H1 (cell line): ENCODE measurements around the gene DIAPH2. TPM values are rescaled to one million over a fixed set of nuclear protein-coding genes. Genes with fewer than 3 reads are reported as not detected.

Experiments used
- CTCF ChIA-PET: fragments of 300-600 bp; sonication (Branson Sonifier 250); formaldehyde crosslinking; loops from one replicate; lab custom pipeline; 2021; ENCODE audit not compliant: partially characterized antibody; lab: Charles Lee
- POLR2A ChIA-PET: fragments of 300-600 bp; sonication (Branson Sonifier 250); formaldehyde crosslinking; loops from one replicate; lab custom pipeline; 2021; ENCODE audit warnings: inconsistent platforms; ENCODE audit not compliant: partially characterized antibody; lab: Charles Lee
- DNase-seq, 2 experiments: peaks; one replicate each; pipeline versions ENCODE4 v3.0.0 to v3.0.0-alpha.2; 2010 to 2022; ENCODE audit warnings: low spot score in 2 of 2, low read depth in 1 of 2, mixed read lengths in 1 of 2
- FAIRE-seq: peaks from 2 replicates; lab custom pipeline; 2011; peaks lifted over from hg19 to GRCh38; lab: Jason Lieb, UNC
- H2AFZ ChIP-seq: 2 replicates; pipeline ENCODE4 v1.8.1; 2012; ENCODE audit warnings: low read length, inconsistent platforms
- H2AK5ac ChIP-seq: 2 replicates; pipeline ENCODE4 v1.6.1; 2013; ENCODE audit warnings: low read depth, low read length
- H2BK120ac ChIP-seq: replicated peaks from 2 replicates; pipeline ENCODE3; 2013; ENCODE audit warnings: low read depth, low read length, inconsistent platforms
- H2BK12ac ChIP-seq: 2 replicates; pipeline ENCODE4 v1.6.1; 2013; ENCODE audit warnings: low read depth, low read length
- H2BK15ac ChIP-seq: 2 replicates; pipeline ENCODE4 v1.6.1; 2013; ENCODE audit warnings: low read length
- H2BK20ac ChIP-seq: 2 replicates; pipeline ENCODE4 v1.6.1; 2013; ENCODE audit warnings: low read length
- H2BK5ac ChIP-seq: 2 replicates; pipeline ENCODE4 v1.6.1; 2013; ENCODE audit warnings: low read depth, low read length
- H3K14ac ChIP-seq: 2 replicates; pipeline ENCODE4 v1.6.1; 2013; ENCODE audit warnings: inconsistent platforms; ENCODE audit not compliant: insufficient read length
- H3K18ac ChIP-seq: 2 replicates; pipeline ENCODE4 v1.6.1; 2013; ENCODE audit warnings: low read length; ENCODE audit errors: extremely low read depth
- H3K23ac ChIP-seq: 2 replicates; pipeline ENCODE4 v1.6.1; 2013; ENCODE audit warnings: inconsistent platforms; ENCODE audit not compliant: insufficient read length
- H3K23me2 ChIP-seq: 2 replicates; pipeline ENCODE4 v1.6.1; 2013; ENCODE audit warnings: low read depth, low read length
- H3K27ac ChIP-seq: 2 replicates; pipeline ENCODE4 v1.6.1; 2011; ENCODE audit warnings: low read depth, low read length, inconsistent platforms
- H3K27me3 ChIP-seq, 4 experiments: replicated peaks in 1 of 4; 1 replicate in 1 of 4; 2 replicates in 3 of 4; pipeline versions ENCODE4 v1.6.1 to v1.8.1; 2011 to 2013; ENCODE audit warnings: low read length in 3 of 4, mild to moderate bottlenecking in 3 of 4, inconsistent platforms in 2 of 4, mixed read lengths in 2 of 4, moderate library complexity in 1 of 4; ENCODE audit not compliant: control insufficient read depth in 3 of 4, insufficient read depth in 3 of 4; ENCODE audit errors: extremely low read depth in 1 of 4
- H3K36me3 ChIP-seq, 4 experiments: 2 replicates each; pipeline versions ENCODE4 v1.6.1 to v1.8.1; 2011 to 2013; ENCODE audit warnings: mild to moderate bottlenecking in 4 of 4, low read length in 3 of 4, moderate library complexity in 2 of 4, control low read depth in 1 of 4, inconsistent platforms in 1 of 4; ENCODE audit not compliant: insufficient read depth in 4 of 4, control insufficient read depth in 2 of 4
- H3K4ac ChIP-seq: replicated peaks from 2 replicates; pipeline ENCODE3; 2013; ENCODE audit warnings: low read length, low read depth, mixed read lengths, inconsistent platforms; ENCODE audit not compliant: insufficient read length
- H3K4me1 ChIP-seq, 4 experiments: replicated peaks in 1 of 4; 1 replicate in 1 of 4; 2 replicates in 3 of 4; pipeline versions ENCODE4 v1.6.1 to v1.8.1; 2011 to 2013; ENCODE audit warnings: low read length in 3 of 4, inconsistent platforms in 2 of 4, mixed read lengths in 1 of 4; ENCODE audit not compliant: insufficient read depth in 4 of 4, control insufficient read depth in 3 of 4
- H3K4me2 ChIP-seq, 2 experiments: 2 replicates each; pipeline versions ENCODE4 v1.6.1 to v1.8.1; 2011 to 2013; ENCODE audit warnings: low read depth in 2 of 2, low read length in 2 of 2, control low read depth in 1 of 2, inconsistent platforms in 1 of 2, mild to moderate bottlenecking in 1 of 2; ENCODE audit not compliant: insufficient read depth in 1 of 2
- H3K4me3 ChIP-seq, 4 experiments: fragments of 200-600, 300-600 bp in 1 of 4; sonication (generic), shearing (Covaris generic), sonication (Bioruptor Twin) in 1 of 4; 2 replicates each; pipeline versions ENCODE4 v1.5.1 to v1.8.1; 2011 to 2016; ENCODE audit warnings: low read length in 4 of 4, low read depth in 3 of 4, control low read depth in 2 of 4, inconsistent platforms in 2 of 4, mild to moderate bottlenecking in 2 of 4, mixed read lengths in 1 of 4, moderate library complexity in 1 of 4; ENCODE audit not compliant: insufficient read depth in 2 of 4; ENCODE audit errors: extremely low read depth in 1 of 4
- H3K56ac ChIP-seq: replicated peaks from 2 replicates; pipeline ENCODE3; 2013; ENCODE audit warnings: low read depth, mild to moderate bottlenecking, mixed read lengths, low read length, inconsistent platforms; ENCODE audit not compliant: insufficient read length
- H3K79me1 ChIP-seq: 2 replicates; pipeline ENCODE4 v1.6.1; 2013; ENCODE audit warnings: low read depth, low read length, control low read depth
- H3K79me2 ChIP-seq, 2 experiments: 2 replicates each; pipeline versions ENCODE4 v1.6.1 to v1.8.1; 2012 to 2013; ENCODE audit warnings: low read length in 2 of 2, mild to moderate bottlenecking in 2 of 2, inconsistent platforms in 1 of 2; ENCODE audit not compliant: insufficient read depth in 2 of 2, control insufficient read depth in 1 of 2
- H3K9ac ChIP-seq, 4 experiments: replicated peaks in 1 of 4; 1 replicate in 1 of 4; 2 replicates in 3 of 4; pipeline versions ENCODE4 v1.6.1 to v1.8.1; 2011 to 2013; ENCODE audit warnings: low read depth in 3 of 4, low read length in 3 of 4, control low read depth in 2 of 4, mild to moderate bottlenecking in 2 of 4, moderate library complexity in 2 of 4, inconsistent platforms in 1 of 4; ENCODE audit errors: extremely low read depth in 1 of 4
- H3K9me3 ChIP-seq, 2 experiments: 2 replicates each; pipeline versions ENCODE4 v1.6.1 to v1.8.1; 2012 to 2013; ENCODE audit warnings: mild to moderate bottlenecking in 2 of 2, moderate library complexity in 2 of 2, control low read depth in 1 of 2, inconsistent platforms in 1 of 2, low read depth in 1 of 2, low read length in 1 of 2, mixed read lengths in 1 of 2; ENCODE audit not compliant: insufficient read depth in 2 of 2
- H4K20me1 ChIP-seq, 2 experiments: replicated peaks in 1 of 2; 2 replicates each; pipeline versions ENCODE3 to v1.8.1; 2011 to 2013; ENCODE audit warnings: inconsistent platforms in 2 of 2, low read length in 2 of 2, mild to moderate bottlenecking in 1 of 2; ENCODE audit not compliant: insufficient read depth in 2 of 2, control insufficient read depth in 1 of 2
- H4K5ac ChIP-seq: 2 replicates; pipeline ENCODE4 v1.6.1; 2013; ENCODE audit warnings: low read length, low read depth, mixed read lengths, inconsistent platforms; ENCODE audit not compliant: insufficient read length
- H4K8ac ChIP-seq: 2 replicates; pipeline ENCODE4 v1.8.0; 2013; ENCODE audit warnings: mild to moderate bottlenecking, moderate library complexity, low read length, inconsistent platforms; ENCODE audit not compliant: insufficient read depth; ENCODE audit errors: extremely low read depth
- H4K91ac ChIP-seq: replicated peaks from 2 replicates; pipeline ENCODE3; 2013; ENCODE audit warnings: low read length, mixed read lengths, inconsistent platforms; ENCODE audit not compliant: insufficient read length
- CREB1 ChIP-seq: IDR thresholded peaks from 2 replicates; pipeline ENCODE4 v1.6.1; 2012; ENCODE audit warnings: inconsistent platforms
- RFX5 ChIP-seq: IDR thresholded peaks from 2 replicates; pipeline ENCODE4 v1.6.1; 2011; ENCODE audit warnings: low read depth, low read length, improper control_type of control experiment, borderline replicate concordance
- WGBS, 2 experiments: shearing (Covaris generic) in 1 of 2; methylation state at CpG; one replicate each; pipeline versions ENCODE4 v1.1.6 to v1.1.7; 2013 to 2015; ENCODE audit warnings: low lambda C conversion rate in 2 of 2, mixed read lengths in 2 of 2, inconsistent platforms in 1 of 2, low coverage in 1 of 2, missing lambda C conversion rate in 1 of 2; ENCODE audit not compliant: insufficient replicate concordance in 2 of 2, insufficient coverage in 1 of 2, insufficient read length in 1 of 2; ENCODE audit errors: extremely low coverage in 1 of 2, missing lambda C conversion rate in 1 of 2; 5-methylcytosine and 5-hydroxymethylcytosine counted together
- polyA plus RNA-seq, 7 experiments: library from polyadenylated mRNA; depleted of rRNA in 3 of 7; stranded (reverse) in 5 of 7; unstranded in 2 of 7; fragments of >200 nt in 5 of 7; fragments of 200-250 nt in 2 of 7; gene quantifications; 1 replicate in 5 of 7; 2 replicates in 1 of 7; 4 replicates in 1 of 7; pipeline versions ENCODE4 v1.2.1 to v1.2.3, GENCODE V29; 2011 to 2013; ENCODE audit warnings: missing spikeins in 2 of 7, mixed read lengths in 2 of 7
- total RNA-seq: library from RNA; stranded (reverse); fragmentation: NEBNext Ultra II Directional; extraction: Animal tissue kit (Norgen Biotek cat#: 25700); gene quantifications from 2 replicates; pipeline ENCODE4 v1.2.1, GENCODE V29; 2021

Gene DIAPH2
- total and polyA plus RNA-seq, 2 of the 8 experiments (the other 6 are each of a cell fraction or from before 2014, with no cell fraction given): 4.4 to 24.3 TPM

DNA sequence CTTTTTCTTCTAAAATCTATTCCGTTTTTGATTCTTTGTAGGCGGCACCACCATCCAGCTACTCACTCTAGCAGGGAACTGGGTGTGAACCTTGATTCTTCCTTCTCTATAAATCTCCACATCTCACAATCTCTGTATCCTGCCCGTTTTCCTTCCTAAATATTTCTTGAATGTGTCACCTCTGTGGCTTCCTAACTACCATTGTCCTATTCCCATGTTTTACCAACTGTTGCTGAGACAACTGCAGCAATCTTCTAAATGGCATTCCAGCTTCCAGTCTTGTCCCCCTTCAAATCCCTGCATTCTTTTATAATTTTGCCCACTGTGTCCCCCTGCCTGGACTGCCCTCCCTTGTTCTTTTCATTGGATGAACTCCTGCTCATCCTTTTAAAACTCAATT is 840.4 kb downstream of the DIAPH2 start:
- no peak overlapping the region for H3K4me2 ChIP-seq
- no peaks in the 10 kb centered on the region for H3K27me3 ChIP-seq
- H2BK120ac ChIP-seq: no peak overlapping the region
- no peak overlapping the region for H3K14ac ChIP-seq
- H4K5ac ChIP-seq: no peak overlapping the region
- DNase-seq (no peak), FAIRE-seq (no peak)
- peaks cover 0 to under 1% of the 10 kb centered on the region in 2 experiments; a peak in 1 of 4 replicates for H3K9me3 ChIP-seq
- H2BK15ac ChIP-seq: no peak overlapping the region
- H3K56ac ChIP-seq: no peak overlapping the region
- no peak overlapping the region for H2AFZ ChIP-seq
- no peak overlapping the region for H4K8ac ChIP-seq
- no peak overlapping the region for H4K91ac ChIP-seq
- H3K27ac ChIP-seq: no peak overlapping the region
- H2BK12ac ChIP-seq: no peak overlapping the region
- no peaks in the 10 kb centered on the region for H4K20me1 ChIP-seq
- H3K36me3 ChIP-seq: no peaks in the 10 kb centered on the region; a peak in 1 of 8 replicates
- H3K18ac ChIP-seq: no peak overlapping the region
- H3K23ac ChIP-seq: no peak overlapping the region
- H3K4ac ChIP-seq: no peak overlapping the region
- no peak overlapping the region for H3K4me3 ChIP-seq
- no peaks in the 10 kb centered on the region for H3K79me2 ChIP-seq
- H2AK5ac ChIP-seq: no peak overlapping the region
- H2BK5ac ChIP-seq: no peak overlapping the region
- H3K9ac ChIP-seq: no peak overlapping the region
- WGBS, 2 experiments: 81% methylated on average over 3 of the region's 3 CpGs; no CpG with 5 or more reads in 1 of the 2 experiments
- H3K79me1 ChIP-seq: no peaks in the 10 kb centered on the region
- ChIA-PET CTCF (no interaction called here), POLR2A (no interaction called here)
- no peak overlapping the region for H2BK20ac ChIP-seq
- no peaks in the 10 kb centered on the region; a peak in 1 of 7 replicates for H3K4me1 ChIP-seq
- no peaks in the 10 kb centered on the region; the same call in 1 of the 2 replicates for H3K23me2 ChIP-seq
- no peak for TF ChIP-seq CREB1
- no peak for TF ChIP-seq RFX5
